ENCODE measurements around the gene CCDC57.

- TF ChIP-seq CTCF (IDR thresholded peaks at IDR 0.05; ENCODE audit: low read depth, low read length), result no peak
- no peak for TF ChIP-seq EZH2phosphoT487 (IDR thresholded peaks at IDR 0.05; ENCODE audit: low read depth)
Measured at GRCh38 chr17:82128287-82128686, 84.4 kb downstream of the CCDC57 start.

Data from OCI-LY3 (cell line).